Inferior parietal cortex (tissue), 1 donor: ENCODE measurements around the gene GRM7.
A peak's percentile ranks its signal among the peaks of the same experiment; 100 is the strongest.
"Not testable (repeated sequence)": the region's sequence is repeated elsewhere in the genome, so short reads cannot be mapped to it uniquely, and the experiment has no call there.

ENCODE experiments used
- DNase-seq: peaks from one replicate; pipeline ENCODE4 v3.0.0-alpha.2; 2016; ENCODE audit errors: extremely low spot score

The GRM7 gene

GRCh38 chr3:6860954-6861624, at the start of gene GRM7:
TSS of gene GRM7 (plus strand) at chr3:6861115.
- DNase-seq, result peak; percentile 50

DNA sequence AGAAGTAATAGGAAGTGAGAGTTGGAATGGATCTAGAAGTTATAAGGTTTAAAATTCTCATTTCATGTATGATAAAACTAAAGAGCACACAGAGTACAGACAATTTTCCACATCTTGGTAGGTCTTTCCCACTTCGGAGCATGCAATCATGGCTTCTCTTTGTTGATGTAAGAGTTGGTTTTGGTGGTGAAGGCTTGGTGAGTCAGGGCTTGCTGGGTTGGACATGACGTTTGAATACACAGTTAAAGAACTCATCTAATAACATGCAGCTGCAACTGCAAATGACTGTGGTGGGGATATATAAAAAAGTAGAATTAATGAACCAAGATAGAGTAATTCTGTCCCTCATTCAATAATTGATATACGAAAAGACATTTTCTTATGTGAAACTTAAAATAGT, 39.5 kb upstream of the GRM7 start:
- DNase-seq, result no peak

DNA sequence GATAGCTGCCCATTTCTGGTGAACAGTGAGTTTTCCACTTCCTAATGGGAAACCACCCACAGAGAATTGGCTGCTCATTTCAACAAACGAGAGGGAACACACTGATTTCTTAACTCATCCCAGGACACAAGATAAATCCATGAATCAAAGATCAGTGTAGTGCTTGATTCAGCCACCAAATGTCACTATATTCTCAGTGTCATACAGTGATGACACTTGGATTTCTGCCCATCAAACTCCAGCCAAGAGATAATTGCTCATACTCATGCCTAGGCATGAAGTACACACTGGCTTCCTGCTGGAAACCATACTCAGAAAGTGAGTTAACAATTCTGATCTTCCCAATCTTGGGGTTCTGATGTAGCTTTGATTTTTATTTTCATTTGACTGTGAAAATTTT, 35.4 kb upstream of the GRM7 start:
- DNase-seq, result no peak

DNA sequence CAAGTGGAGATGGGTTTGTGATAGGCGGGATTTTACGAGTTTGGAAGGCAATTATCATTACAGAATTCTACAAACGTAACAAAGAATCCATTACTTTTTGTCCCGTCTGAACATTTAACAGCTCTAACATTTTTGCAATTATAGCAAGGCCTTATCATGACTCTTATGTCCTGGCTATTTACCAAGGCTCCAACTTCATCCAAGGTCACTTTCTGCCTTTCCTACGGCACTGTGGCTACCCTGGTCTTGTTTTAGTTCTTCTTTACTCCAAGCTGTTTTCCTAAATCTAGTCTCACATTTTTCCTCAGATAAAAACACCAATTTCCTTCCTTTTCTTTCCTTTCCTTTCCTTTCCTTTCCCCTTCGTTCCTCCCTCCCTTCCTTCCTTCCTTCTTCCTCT, 33.5 kb upstream of the GRM7 start:
- no peak for DNase-seq

- no peak for DNase-seq
These were observed 16.2 kb upstream of the GRM7 start for GRCh38 chr3:6844723-6845122.

DNA sequence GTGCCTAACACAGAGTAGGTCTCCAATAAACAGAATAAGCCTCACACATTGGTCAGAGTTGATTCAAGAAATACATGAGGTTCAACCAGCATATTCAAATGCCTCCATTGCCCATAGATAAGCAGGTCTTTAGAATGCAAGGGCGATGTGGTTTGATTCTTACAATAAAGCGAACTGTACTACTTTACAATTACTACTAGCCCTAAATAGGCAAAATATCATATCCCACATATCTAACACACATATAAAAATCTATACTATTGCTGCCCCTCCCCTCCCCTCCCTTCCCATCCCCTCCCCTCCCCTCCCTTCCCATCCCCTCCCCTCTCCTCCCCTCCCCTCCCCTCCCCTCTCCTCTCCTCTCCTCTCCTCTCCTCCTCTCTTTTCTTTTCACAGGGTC, 6.7 kb upstream of the GRM7 start:
- no peak for DNase-seq

- no peak for DNase-seq
These were observed 3.4 kb upstream of the GRM7 start for GRCh38 chr3:6857510-6857909.

DNA sequence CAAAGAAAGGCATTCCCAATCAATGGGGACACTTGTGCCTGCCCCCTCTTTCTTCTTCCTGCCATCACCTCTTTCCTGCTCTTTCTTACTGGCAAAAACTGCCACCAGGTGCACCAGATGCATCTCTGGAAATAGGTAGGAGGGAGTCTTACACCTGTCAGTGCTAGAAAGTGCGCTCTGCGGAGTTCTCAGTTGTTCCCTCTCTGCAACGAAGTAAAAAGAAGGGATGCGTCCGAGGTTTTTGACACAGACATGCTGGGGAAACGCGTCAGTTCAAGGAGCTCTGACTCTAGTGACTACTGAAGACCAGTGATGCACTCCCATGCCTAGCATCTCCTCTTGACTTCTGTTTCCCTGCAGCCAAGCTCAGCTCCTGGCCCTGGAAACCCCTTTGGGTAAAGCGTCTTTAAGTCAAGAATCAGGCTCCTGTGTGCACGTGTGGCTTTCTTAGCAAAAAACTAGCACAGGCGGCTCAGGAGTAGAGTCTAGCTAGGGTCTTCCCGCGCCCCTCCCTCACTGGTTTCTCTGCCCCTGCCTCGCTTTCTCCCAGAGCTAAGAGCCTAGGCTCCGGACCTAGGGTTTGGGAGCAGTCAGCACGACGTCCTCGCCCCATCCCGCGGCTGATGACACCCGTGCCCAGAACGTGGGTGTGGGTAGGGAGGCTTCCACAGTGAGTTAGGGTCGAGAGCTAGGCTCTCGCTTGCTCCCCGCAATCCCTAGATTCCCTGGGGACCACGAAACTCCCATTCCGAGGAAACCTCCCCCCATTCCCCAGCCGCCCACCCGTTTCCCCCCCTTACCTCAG, 564 bp upstream of the GRM7 start:
- DNase-seq, result peak; percentile 12

DNA sequence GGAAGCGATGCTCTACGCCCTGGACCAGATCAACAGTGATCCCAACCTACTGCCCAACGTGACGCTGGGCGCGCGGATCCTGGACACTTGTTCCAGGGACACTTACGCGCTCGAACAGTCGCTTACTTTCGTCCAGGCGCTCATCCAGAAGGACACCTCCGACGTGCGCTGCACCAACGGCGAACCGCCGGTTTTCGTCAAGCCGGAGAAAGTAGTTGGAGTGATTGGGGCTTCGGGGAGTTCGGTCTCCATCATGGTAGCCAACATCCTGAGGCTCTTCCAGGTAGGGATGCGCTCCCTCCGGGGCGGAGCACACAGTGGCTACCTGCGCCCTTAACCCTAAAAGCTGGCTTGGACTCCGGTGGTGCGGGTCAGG, 698 bp downstream of the GRM7 start:
- DNase-seq, result no peak

GRCh38 chr3:6862041-6862879, 1.3 kb downstream of the GRM7 start:
- peak; percentile 13 for DNase-seq

- no peak for DNase-seq
These were observed 1.9 kb downstream of the GRM7 start for GRCh38 chr3:6862880-6863195.

DNA sequence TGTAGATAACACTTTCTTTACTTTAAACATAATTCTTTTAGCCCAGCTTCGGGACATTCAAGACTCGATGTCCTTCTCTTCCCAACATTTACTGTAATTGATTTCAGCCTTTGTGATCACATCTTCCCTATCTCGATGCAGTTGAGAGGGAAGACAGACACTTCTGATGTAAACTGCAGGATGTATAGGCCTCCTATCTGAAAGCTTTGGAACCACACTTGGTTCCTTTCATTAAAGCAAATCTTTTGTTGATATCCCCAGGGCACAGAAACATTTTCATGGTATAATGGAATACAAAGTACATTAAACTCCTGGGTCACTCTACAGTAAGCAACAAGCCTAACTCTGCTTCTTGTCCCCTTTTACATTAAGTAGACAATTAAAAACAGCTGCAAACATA, 6.4 kb downstream of the GRM7 start:
- no peak for DNase-seq

GRCh38 chr3:6878731-6879130, 17.8 kb downstream of the GRM7 start:
- DNase-seq, result no peak

GRCh38 chr3:6912240-6912639, 51.3 kb downstream of the GRM7 start:
- peak; percentile 47 for DNase-seq

GRCh38 chr3:6915898-6916297, 55.0 kb downstream of the GRM7 start:
- no peak for DNase-seq

DNA sequence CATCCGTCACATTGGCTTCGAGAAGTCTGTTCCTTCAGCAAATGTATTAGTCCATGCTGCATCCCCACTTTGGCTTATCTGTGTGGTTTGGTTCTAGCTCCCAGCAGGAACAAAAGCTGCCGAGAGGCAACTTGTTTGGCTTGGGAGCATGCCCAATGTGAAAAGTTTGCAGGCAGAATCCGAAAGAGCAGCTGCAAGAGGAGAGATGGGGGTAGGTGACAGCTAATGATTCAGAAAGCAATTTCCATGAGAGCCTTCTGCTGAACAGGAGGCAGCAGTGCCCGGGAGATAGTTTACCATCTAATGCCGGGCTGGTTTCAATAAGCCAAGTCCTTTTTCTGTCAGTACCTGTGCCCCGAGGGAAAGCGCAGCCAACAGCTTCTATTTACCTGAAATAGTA, 60.2 kb downstream of the GRM7 start:
- no peak for DNase-seq

GRCh38 chr3:6921876-6922275, 61.0 kb downstream of the GRM7 start:
- no peak for DNase-seq

DNA sequence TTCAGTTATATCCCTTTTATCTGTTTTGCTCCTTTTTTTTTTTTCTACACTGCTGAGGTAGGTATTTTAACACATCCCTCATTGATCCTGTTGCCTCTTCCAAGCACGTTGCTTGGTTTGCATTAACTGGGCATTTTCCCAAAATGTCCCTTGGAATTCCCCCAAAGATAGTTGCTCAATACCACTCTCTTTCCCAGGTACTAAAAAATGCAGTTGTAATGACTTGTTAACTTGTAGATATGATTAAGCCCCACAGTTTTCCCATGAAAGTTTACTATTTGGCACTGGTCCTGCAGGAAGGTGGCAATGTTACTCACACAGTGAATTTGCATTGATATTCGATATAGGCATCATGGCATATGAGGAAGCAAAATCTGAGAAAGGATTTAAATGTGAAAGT, 67.1 kb downstream of the GRM7 start:
- no peak for DNase-seq

DNA sequence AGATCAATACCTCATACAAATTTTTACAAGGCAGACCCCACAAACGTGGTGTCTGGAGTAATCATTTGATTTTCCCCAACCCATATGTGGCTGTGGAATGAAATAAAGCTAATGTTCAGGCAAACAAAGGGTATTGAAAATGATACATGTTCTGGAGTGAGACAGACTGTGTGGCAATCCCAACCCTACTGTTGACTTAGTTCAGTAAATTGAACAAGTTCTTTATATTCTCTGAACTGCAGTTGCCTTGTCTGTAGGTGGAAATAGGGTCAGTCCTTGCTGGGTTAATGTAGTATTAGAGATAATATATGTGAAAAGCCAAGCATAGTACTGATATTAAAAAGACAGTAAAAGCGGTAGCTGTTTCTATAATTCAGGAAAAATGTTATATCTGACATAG, 69.0 kb downstream of the GRM7 start:
- no peak for DNase-seq

- not testable (repeated sequence) for DNase-seq
These were observed 74.5 kb downstream of the GRM7 start for GRCh38 chr3:6935418-6935817.

DNA sequence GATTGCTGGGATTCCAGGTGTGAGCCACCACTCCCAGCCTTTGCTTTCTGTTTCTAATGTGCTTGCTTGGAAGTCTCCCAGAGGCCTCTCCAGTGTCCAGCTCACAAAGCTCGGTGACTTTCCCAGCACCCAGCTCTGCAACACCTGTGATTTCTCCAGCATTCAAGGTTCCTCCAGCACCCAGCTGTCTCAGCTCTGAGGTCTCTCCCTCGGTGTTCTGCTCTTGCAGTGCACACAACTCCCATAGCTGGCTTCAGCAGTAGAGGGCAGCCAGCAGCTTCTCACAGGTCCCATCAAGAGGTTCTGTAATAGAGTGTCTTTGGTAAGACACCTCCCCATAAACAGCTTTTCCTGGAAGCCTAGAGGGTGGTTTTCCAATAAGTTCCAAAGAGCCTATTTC, 75.1 kb downstream of the GRM7 start:
- DNase-seq, result no peak

DNA sequence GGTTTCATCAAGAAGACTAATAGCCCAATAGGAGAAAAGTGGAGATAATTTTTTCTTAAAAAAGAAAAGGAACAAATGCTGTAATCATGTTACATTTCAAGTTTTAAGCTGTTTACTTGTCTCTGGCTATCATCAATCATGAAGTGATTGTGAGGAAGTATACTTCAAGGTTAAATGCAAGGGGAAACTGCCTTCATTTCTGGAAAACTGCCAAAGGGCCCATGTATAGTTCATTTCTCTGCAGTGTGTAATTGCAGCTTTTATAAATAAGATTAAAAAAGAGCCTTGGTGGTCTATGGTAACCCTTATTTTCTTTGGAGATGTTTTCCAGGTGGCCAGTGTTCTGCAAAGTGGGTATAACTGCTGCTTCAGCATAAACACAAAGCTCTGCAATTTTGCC, 101.9 kb downstream of the GRM7 start:
- no peak for DNase-seq

DNA sequence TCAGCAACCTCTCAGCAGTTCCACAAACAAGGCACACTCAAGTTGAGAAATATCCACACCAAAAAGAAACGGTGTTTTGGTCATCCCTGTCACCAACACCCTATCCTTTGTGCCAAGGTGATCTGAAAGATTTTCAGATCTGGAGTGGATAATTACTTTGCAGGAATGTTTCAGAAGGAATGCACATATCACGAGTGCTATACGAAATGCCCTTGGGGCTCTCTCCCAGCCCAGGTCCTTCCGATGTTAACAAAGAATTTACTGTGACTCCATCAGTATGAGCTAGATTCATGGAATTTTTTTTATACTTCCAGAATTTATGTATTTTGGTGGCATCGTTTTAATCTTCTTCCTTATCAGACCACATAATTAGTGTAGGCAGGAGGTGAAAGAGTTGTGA, 105.0 kb downstream of the GRM7 start:
- DNase-seq, result no peak
